ENCODE results near the gene RALGPS1.

- TF ChIP-seq CTCF (IDR thresholded peaks at IDR 0.05) (peak in 5 of 7 experiments; percentile 18 to 31 (median 20)), POLR2A (IDR thresholded peaks at IDR 0.05) (no peak)
Observed at GRCh38 chr9:126965541-126966428, 51.2 kb downstream of the RALGPS1 start.
